HCT116 (cell line): ENCODE data around the gene TMC8. TPM values are rescaled to one million over a fixed set of nuclear protein-coding genes. Genes with fewer than 3 reads are reported as not detected.
A peak's percentile ranks its signal among the peaks of the same experiment; 100 is the strongest.

Experiments
- ATAC-seq: fragments of 200-7000 bp; cut with Tn5 transposase; 2 replicates; pipeline ENCODE4 v1.9.1; 2020; ENCODE audit warnings: mild to moderate bottlenecking, moderate library complexity
- BruUV-seq: library from RNA; stranded (reverse); fragments of 400-500 nt; replicated peaks from 2 replicates; lab custom pipeline; 2021; lab: Mats Ljungman, UMichigan
- CTCF ChIA-PET: fragments of 300-600 bp; sonication (Branson Sonifier 250); formaldehyde crosslinking; loops from one replicate; lab custom pipeline; 2021; ENCODE audit warnings: antibody characterized with exemption; lab: Charles Lee
- POLR2A ChIA-PET: fragments of 300-600, 350-600 bp; sonication (Branson Sonifier 250); formaldehyde crosslinking; loops from one replicate; lab custom pipeline; 2021; ENCODE audit warnings: antibody characterized with exemption; lab: Charles Lee
- RAD21 ChIA-PET, 2 experiments: fragments of 300-600 bp; sonication (Branson Sonifier 250); formaldehyde crosslinking; loops; one replicate each; lab custom pipeline; 2023; ENCODE audit warnings: low total read pairs in 2 of 2; ENCODE audit not compliant: uncharacterized antibody in 2 of 2, unreplicated experiment in 2 of 2, low non-redundant PET in 1 of 2; lab: Charles Lee
- DNase-seq: peaks from one replicate; pipeline ENCODE4 v3.0.0-alpha.2; 2010; ENCODE audit warnings: low read depth, low spot score
- H2AFZ ChIP-seq: fragments of 200-600 bp; shearing (Covaris generic), sonication (generic); 2 replicates; pipeline ENCODE4 v1.6.1; 2017; ENCODE audit warnings: low read depth, mixed run types, mixed read lengths, antibody characterized with exemption, low read length; ENCODE audit not compliant: poor library complexity, severe bottlenecking
- H3K27ac ChIP-seq: 2 replicates; pipeline ENCODE4 v1.5.1; 2012; ENCODE audit warnings: low read depth, low read length
- H3K27me3 ChIP-seq: fragments of 200-600 bp; sonication (generic); 2 replicates; pipeline ENCODE4 v1.6.1; 2016; ENCODE audit warnings: mixed run types, low read length, mixed read lengths; ENCODE audit not compliant: insufficient read depth
- H3K36me3 ChIP-seq, 2 experiments: fragments of 200-500 bp in 1 of 2; fragments of 200-600 bp in 1 of 2; sonication (Bioruptor generic) in 1 of 2; sonication (generic) in 1 of 2; 2 replicates each; pipeline versions ENCODE4 v1.5.1 to v1.6.1; 2014 to 2016; ENCODE audit warnings: low read length in 2 of 2, inconsistent platforms in 1 of 2, mixed read lengths in 1 of 2, mixed run types in 1 of 2; ENCODE audit not compliant: insufficient read depth in 2 of 2, control insufficient read depth in 1 of 2
- H3K4me1 ChIP-seq, 2 experiments: fragments of 200-600 bp in 1 of 2; sonication (generic) in 1 of 2; 2 replicates each; pipeline versions ENCODE4 v1.5.1 to v1.6.1; 2012 to 2017; ENCODE audit warnings: low read length in 2 of 2, inconsistent platforms in 1 of 2, mild to moderate bottlenecking in 1 of 2, mixed read lengths in 1 of 2, mixed run types in 1 of 2, moderate library complexity in 1 of 2; ENCODE audit not compliant: insufficient read depth in 2 of 2, control insufficient read depth in 1 of 2
- H3K4me2 ChIP-seq: fragments of 200-600 bp; sonication (generic); 2 replicates; pipeline ENCODE4 v1.6.1; 2017; ENCODE audit warnings: mixed run types, low read length, mixed read lengths
- H3K4me3 ChIP-seq, 2 experiments: fragments of 200-600 bp in 1 of 2; sonication (generic) in 1 of 2; replicated peaks in 1 of 2; 2 replicates each; pipeline ENCODE4 v1.5.1; 2011 to 2016; ENCODE audit warnings: low read length in 2 of 2, control low read depth in 1 of 2, low read depth in 1 of 2, mild to moderate bottlenecking in 1 of 2, mixed read lengths in 1 of 2, mixed run types in 1 of 2
- H3K79me2 ChIP-seq: fragments of 200-600 bp; sonication (generic); 2 replicates; pipeline ENCODE4 v1.6.1; 2017; ENCODE audit warnings: mild to moderate bottlenecking, mixed run types, low read length, moderate library complexity, mixed read lengths; ENCODE audit not compliant: insufficient read depth
- H3K9ac ChIP-seq: fragments of 200-600 bp; sonication (generic); 2 replicates; pipeline ENCODE4 v1.6.1; 2016; ENCODE audit warnings: low read length, mixed read lengths
- H3K9me2 ChIP-seq: fragments of 200-600 bp; sonication (generic), shearing (Covaris generic); 2 replicates; pipeline ENCODE4 v1.6.1; 2017; ENCODE audit warnings: mixed run types, mild to moderate bottlenecking, moderate library complexity; ENCODE audit not compliant: insufficient read depth
- H3K9me3 ChIP-seq, 2 experiments: fragments of 200-500 bp in 1 of 2; fragments of 200-600 bp in 1 of 2; sonication (Bioruptor generic) in 1 of 2; sonication (generic) in 1 of 2; 2 replicates each; pipeline ENCODE4 v1.6.1; 2014 to 2017; ENCODE audit warnings: low read length in 2 of 2, mixed read lengths in 2 of 2, inconsistent platforms in 1 of 2, low read depth in 1 of 2, mild to moderate bottlenecking in 1 of 2, mixed run types in 1 of 2, moderate library complexity in 1 of 2; ENCODE audit not compliant: control insufficient read depth in 1 of 2, insufficient read depth in 1 of 2
- H4K20me1 ChIP-seq: fragments of 200-600 bp; sonication (generic), shearing (Covaris generic); 2 replicates; pipeline ENCODE4 v1.6.1; 2017; ENCODE audit warnings: mixed run types, mild to moderate bottlenecking, moderate library complexity; ENCODE audit not compliant: insufficient read depth
- ELF1 ChIP-seq: IDR thresholded peaks from 2 replicates; pipeline ENCODE4 v1.6.1; 2012; ENCODE audit warnings: low read depth, borderline replicate concordance
- POLR2A ChIP-seq: IDR thresholded peaks from 2 replicates; pipeline ENCODE4 v1.7.0; 2011; ENCODE audit warnings: borderline replicate concordance; ENCODE audit not compliant: insufficient read depth, insufficient read length; ENCODE audit errors: extremely low read depth
- POLR2AphosphoS5 ChIP-seq: IDR thresholded peaks from 2 replicates; pipeline ENCODE4 v1.6.1; 2011; ENCODE audit warnings: mild to moderate bottlenecking, low read depth, low read length, moderate library complexity
- SRF ChIP-seq: IDR thresholded peaks from 2 replicates; pipeline ENCODE4 v1.6.1; 2012; ENCODE audit warnings: low read depth
- YY1 ChIP-seq: IDR thresholded peaks from 2 replicates; pipeline ENCODE4 v1.6.1; 2011; ENCODE audit warnings: low read length, low read depth, moderate library complexity, mild to moderate bottlenecking; ENCODE audit not compliant: insufficient replicate concordance; ENCODE audit errors: extremely low read depth
- intact Hi-C: fragments of 100-400 bp; cut with micrococcal nuclease; formaldehyde crosslinking; loops from 2 replicates; pipeline ENCODE4 v1.10.0; 2022
- total RNA-seq: library from RNA; stranded (reverse); gene quantifications from one replicate; pipeline ENCODE4 v1.2.1, GENCODE V29; 2021; ENCODE audit not compliant: unreplicated experiment
- TF ChIP-seq, protein P1 (sequence below): IDR thresholded peaks from 2 replicates; pipeline ENCODE4 v1.6.1; 2011; ENCODE audit warnings: mild to moderate bottlenecking, low read length, moderate library complexity; ENCODE audit not compliant: insufficient replicate concordance; ENCODE audit errors: extremely low read depth

Gene TMC8
- total RNA-seq, 1 experiment from 2014 or later, result 7.8 TPM

- ATAC-seq (peak; percentile 81), DNase-seq (peak; percentile 64)
- Histone ChIP-seq H3K36me3 (peaks cover 0 to 5% of the 10 kb centered on the region in 2 experiments; a peak in 2 of 4 replicates), H2AFZ (peak within 1 kb of the TSS; percentile 58), H3K27me3 (no peaks in the 10 kb centered on the region), H3K9me2 (no peaks in the 10 kb centered on the region), H3K4me2 (peak within 1 kb of the TSS; percentile 96), H3K9ac (peak within 1 kb of the TSS; percentile 77), H3K4me3 (peak within 1 kb of the TSS; percentile 89 to 92), H3K27ac (peak within 1 kb of the TSS; percentile 95), H3K9me3 (no peaks in the 10 kb centered on the region), H3K4me1 (peaks cover 39 to 62% of the 10 kb centered on the region in 2 experiments), H3K79me2 (peaks cover 17% of the 10 kb centered on the region; the same call in 1 of the 2 replicates), H4K20me1 (no peaks in the 10 kb centered on the region)
- ChIA-PET CTCF (interaction anchor here (1.0 to 2.1 kb wide), 5 partner anchors 9 to 44 kb away, joined by 4 to 9 read pairs (median 6); no protein-coding TSS in a partner anchor), RAD21 (interaction anchor here (0.7 to 1.4 kb wide), 5 partner anchors 13 to 122 kb away, joined by 3 to 6 read pairs (median 4); partner anchors contain the start of gene AFMID (in 1 of the 2)), POLR2A (interaction anchor here (0.7 to 4.2 kb wide), 8 partner anchors 10 to 58 kb away, joined by 3 to 35 read pairs (median 4); partner anchors contain the start of genes AFMID and TK1)
- no TSS peak for BruUV-seq
- intact Hi-C loops, result loop anchor here (5.0 kb wide), 1 partner anchor 124 kb away; no protein-coding TSS in a partner anchor
- TF ChIP-seq POLR2AphosphoS5, result peak; percentile 94
- TF ChIP-seq ELF1, result no peak
- peak; percentile 19 for TF ChIP-seq POLR2A
- TF ChIP-seq SRF, result no peak
- peak; percentile 35 for TF ChIP-seq YY1
- TF ChIP-seq, protein P1, sequence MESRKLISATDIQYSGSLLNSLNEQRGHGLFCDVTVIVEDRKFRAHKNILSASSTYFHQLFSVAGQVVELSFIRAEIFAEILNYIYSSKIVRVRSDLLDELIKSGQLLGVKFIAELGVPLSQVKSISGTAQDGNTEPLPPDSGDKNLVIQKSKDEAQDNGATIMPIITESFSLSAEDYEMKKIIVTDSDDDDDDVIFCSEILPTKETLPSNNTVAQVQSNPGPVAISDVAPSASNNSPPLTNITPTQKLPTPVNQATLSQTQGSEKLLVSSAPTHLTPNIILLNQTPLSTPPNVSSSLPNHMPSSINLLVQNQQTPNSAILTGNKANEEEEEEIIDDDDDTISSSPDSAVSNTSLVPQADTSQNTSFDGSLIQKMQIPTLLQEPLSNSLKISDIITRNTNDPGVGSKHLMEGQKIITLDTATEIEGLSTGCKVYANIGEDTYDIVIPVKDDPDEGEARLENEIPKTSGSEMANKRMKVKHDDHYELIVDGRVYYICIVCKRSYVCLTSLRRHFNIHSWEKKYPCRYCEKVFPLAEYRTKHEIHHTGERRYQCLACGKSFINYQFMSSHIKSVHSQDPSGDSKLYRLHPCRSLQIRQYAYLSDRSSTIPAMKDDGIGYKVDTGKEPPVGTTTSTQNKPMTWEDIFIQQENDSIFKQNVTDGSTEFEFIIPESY, result peak; percentile 54
Observed at GRCh38 chr17:78128551-78129350, 1.8 kb upstream of the TMC8 start, which contains the start of gene TMC6. Gene TMC6, minus strand, starts transcription at chr17:78128755. Its CDS starts 1,923 bp downstream, at chr17:78126832.
